Smooth muscle cell (in vitro differentiated cells): ENCODE measurements around the gene TMEM141. TPM values are rescaled to one million over a fixed set of nuclear protein-coding genes. Genes with fewer than 3 reads are reported as not detected.

Experiments used
- DNase-seq: peaks from one replicate; lab custom pipeline; 2025; ENCODE audit not compliant: unreplicated experiment; lab: John Stamatoyannopoulos, UW
- H2AFZ ChIP-seq: fragments of 200-600 bp; sonication (generic); 2 replicates; pipeline ENCODE4 v1.6.0; 2016; ENCODE audit warnings: antibody characterized with exemption, low read depth, mild to moderate bottlenecking
- H3F3A ChIP-seq: fragments of 200-600 bp; sonication (generic); 2 replicates; pipeline ENCODE4 v1.6.0; 2017; ENCODE audit warnings: antibody characterized with exemption, low read depth
- H3K27ac ChIP-seq: fragments of 200-600 bp; sonication (generic); 2 replicates; pipeline ENCODE4 v1.5.1; 2016; ENCODE audit warnings: low read depth, mild to moderate bottlenecking
- H3K27me3 ChIP-seq: fragments of 200-600 bp; sonication (generic); 2 replicates; pipeline ENCODE4 v1.6.1; 2016; ENCODE audit warnings: low read depth, mild to moderate bottlenecking
- H3K36me3 ChIP-seq: fragments of 200-600 bp; sonication (generic); 2 replicates; pipeline ENCODE4 v1.5.1; 2016; ENCODE audit warnings: low read depth
- H3K4me1 ChIP-seq: fragments of 200-600 bp; sonication (generic); 2 replicates; pipeline ENCODE4 v1.5.1; 2016; ENCODE audit warnings: low read depth
- H3K4me2 ChIP-seq: fragments of 200-600 bp; sonication (generic); 2 replicates; pipeline ENCODE4 v1.6.0; 2016; ENCODE audit warnings: mild to moderate bottlenecking
- H3K4me3 ChIP-seq: fragments of 200-600 bp; sonication (generic); 2 replicates; pipeline ENCODE4 v1.5.1; 2016; ENCODE audit warnings: mild to moderate bottlenecking
- H3K79me2 ChIP-seq: fragments of 200-600 bp; sonication (generic); 2 replicates; pipeline ENCODE4 v1.6.0; 2016; ENCODE audit warnings: low read depth, mild to moderate bottlenecking
- H3K9ac ChIP-seq: fragments of 200-600 bp; sonication (generic); 2 replicates; pipeline ENCODE4 v1.6.0; 2016; ENCODE audit warnings: low read depth
- H3K9me3 ChIP-seq: fragments of 200-600 bp; sonication (generic); replicated peaks from 2 replicates; pipeline ENCODE4 v1.5.1; 2016; ENCODE audit warnings: low read depth
- H4K20me1 ChIP-seq: fragments of 200-600 bp; sonication (generic); 2 replicates; pipeline ENCODE4 v1.6.0; 2016; ENCODE audit warnings: low read depth
- CTCF ChIP-seq: fragments of 200-600 bp; sonication (generic); IDR thresholded peaks from 2 replicates; pipeline ENCODE4 v1.5.1; 2017; ENCODE audit warnings: borderline replicate concordance, mild to moderate bottlenecking, antibody characterized with exemption; ENCODE audit not compliant: insufficient read depth, poor library complexity, severe bottlenecking
- WGBS: methylation state at CpG from one replicate; pipeline ENCODE4 v1.1.7; 2016; ENCODE audit warnings: low lambda C conversion rate; 5-methylcytosine and 5-hydroxymethylcytosine counted together
- polyA plus RNA-seq: library from polyadenylated mRNA; unstranded; fragments of >200 nt; fragmentation: Nextera tagmentation; extraction: Ambion mirVana; gene quantifications from 2 replicates; pipeline ENCODE4 v1.2.1, GENCODE V29; 2016
- total RNA-seq: library from RNA; depleted of rRNA; stranded (reverse); fragments of >200 nt; gene quantifications from 2 replicates; pipeline ENCODE4 v1.2.3, GENCODE V29; 2014

Gene TMEM141
- total and polyA plus RNA-seq, 2 experiments from 2014 or later = 75.4 to 112 TPM

- Histone ChIP-seq H3F3A (no peaks in the 10 kb centered on the region), H3K27ac (no peak overlapping the region), H3K9me3 (no peaks in the 10 kb centered on the region), H3K79me2 (no peaks in the 10 kb centered on the region), H3K4me1 (no peaks in the 10 kb centered on the region), H3K36me3 (no peaks in the 10 kb centered on the region), H4K20me1 (no peaks in the 10 kb centered on the region), H2AFZ (no peak overlapping the region), H3K27me3 (no peaks in the 10 kb centered on the region), H3K9ac (no peak overlapping the region), H3K4me3 (no peak overlapping the region), H3K4me2 (no peak overlapping the region)
- WGBS = 91% methylated on average over 13 of the region's 16 CpGs
- TF ChIP-seq CTCF = no peak
- no peak for DNase-seq
Observed at GRCh38 chr9:136743639-136744211, 47.4 kb upstream of the TMEM141 start.

GRCh38 chr9:136744773-136745172 is 46.4 kb upstream of the TMEM141 start:
- Histone ChIP-seq H3K4me2 (no peak overlapping the region), H3K79me2 (no peaks in the 10 kb centered on the region), H3K27me3 (no peaks in the 10 kb centered on the region), H3K4me1 (no peaks in the 10 kb centered on the region), H3K36me3 (no peaks in the 10 kb centered on the region), H2AFZ (no peak overlapping the region), H3K27ac (no peak overlapping the region), H3K9ac (no peak overlapping the region), H3K9me3 (no peaks in the 10 kb centered on the region), H4K20me1 (no peaks in the 10 kb centered on the region), H3K4me3 (no peak overlapping the region), H3F3A (no peaks in the 10 kb centered on the region)
- DNase-seq = no peak
- WGBS = 94% methylated on average over 13 of the region's 18 CpGs
- no peak for TF ChIP-seq CTCF

- no peak for DNase-seq
- 91% methylated on average over 23 of the region's 23 CpGs for WGBS
- Histone ChIP-seq H3K4me3 (no peak overlapping the region), H3K36me3 (no peaks in the 10 kb centered on the region), H3F3A (no peaks in the 10 kb centered on the region), H3K27me3 (no peaks in the 10 kb centered on the region), H3K4me2 (no peak overlapping the region), H2AFZ (no peak overlapping the region), H3K79me2 (no peaks in the 10 kb centered on the region), H3K4me1 (no peaks in the 10 kb centered on the region), H3K27ac (no peak overlapping the region), H3K9ac (no peak overlapping the region), H4K20me1 (no peaks in the 10 kb centered on the region), H3K9me3 (no peaks in the 10 kb centered on the region)
- no peak for TF ChIP-seq CTCF
Observed at GRCh38 chr9:136745389-136746154, 45.6 kb upstream of the TMEM141 start.

- Histone ChIP-seq H3K27me3 (no peaks in the 10 kb centered on the region), H3F3A (no peaks in the 10 kb centered on the region), H4K20me1 (no peaks in the 10 kb centered on the region), H3K79me2 (no peaks in the 10 kb centered on the region), H2AFZ (no peak overlapping the region), H3K9ac (no peak overlapping the region), H3K4me2 (no peak overlapping the region), H3K4me3 (no peak overlapping the region), H3K9me3 (no peaks in the 10 kb centered on the region), H3K27ac (no peak overlapping the region), H3K4me1 (no peaks in the 10 kb centered on the region), H3K36me3 (no peaks in the 10 kb centered on the region)
- no peak for DNase-seq
- no peak for TF ChIP-seq CTCF
- WGBS = 95% methylated on average over 10 of the region's 22 CpGs
Observed at GRCh38 chr9:136746155-136746490, 45.0 kb upstream of the TMEM141 start.
